Left hindlimb (tissue), 1 donor: ENCODE measurements around the gene TMEM100.

ENCODE experiments used
- DNase-seq: peaks from one replicate; pipeline ENCODE4 v3.0.0-alpha.2; 2018

Gene TMEM100

GRCh38 chr17:55717898-55718735 lies 4.5 kb downstream of the TMEM100 start:
- DNase-seq, result peak; percentile 77

- DNase-seq, result no peak
Measured at GRCh38 chr17:55717432-55717831, 5.2 kb downstream of the TMEM100 start.

- no peak for DNase-seq
Measured at GRCh38 chr17:55710829-55711496, 11.7 kb downstream of the TMEM100 start.

GRCh38 chr17:55710410-55710809 lies 12.3 kb downstream of the TMEM100 start:
- no peak for DNase-seq

GRCh38 chr17:55709984-55710383 lies 12.7 kb downstream of the TMEM100 start:
- no peak for DNase-seq

GRCh38 chr17:55709440-55709839 lies 13.2 kb downstream of the TMEM100 start:
- no peak for DNase-seq

GRCh38 chr17:55708175-55708974 lies 14.3 kb downstream of the TMEM100 start:
- no peak for DNase-seq

- no peak for DNase-seq
Measured at GRCh38 chr17:55706808-55707773, 15.6 kb downstream of the TMEM100 start.

- DNase-seq, result no peak
Measured at GRCh38 chr17:55705847-55706246, 16.8 kb downstream of the TMEM100 start.

GRCh38 chr17:55704401-55704800 lies 18.3 kb downstream of the TMEM100 start:
- no peak for DNase-seq

GRCh38 chr17:55702150-55702549 lies 20.5 kb downstream of the TMEM100 start:
- DNase-seq, result no peak

- peak; percentile 39 for DNase-seq
Measured at GRCh38 chr17:55699181-55699860, 23.3 kb downstream of the TMEM100 start.

- no peak for DNase-seq
Measured at GRCh38 chr17:55694286-55694910, 28.3 kb downstream of the TMEM100 start.

GRCh38 chr17:55693254-55694216 lies 29.1 kb downstream of the TMEM100 start:
- peak; percentile 48 for DNase-seq

GRCh38 chr17:55692276-55692675 lies 30.4 kb downstream of the TMEM100 start:
- DNase-seq, result no peak

- DNase-seq, result no peak
Measured at GRCh38 chr17:55691666-55692065, 31.0 kb downstream of the TMEM100 start.

- DNase-seq, result no peak
Measured at GRCh38 chr17:55690105-55690508, 32.6 kb downstream of the TMEM100 start.

GRCh38 chr17:55689672-55690071 lies 33.0 kb downstream of the TMEM100 start:
- DNase-seq, result no peak

- no peak for DNase-seq
Measured at GRCh38 chr17:55688057-55688456, 34.6 kb downstream of the TMEM100 start.

- DNase-seq, result no peak
Measured at GRCh38 chr17:55687037-55687436, 35.6 kb downstream of the TMEM100 start.
